GM19035 (cell line): Measurements from ENCODE around the gene GFOD2.
A peak's percentile ranks its signal among the peaks of the same experiment; 100 is the strongest.
"Not testable (repeated sequence)": the region's sequence is repeated elsewhere in the genome, so short reads cannot be mapped to it uniquely, and the experiment has no call there.

ENCODE experiments used
- ATAC-seq: cut with Tn5 transposase; IDR thresholded peaks from one replicate; pipeline ENCODE4 v1.9.1; 2021; ENCODE audit not compliant: unreplicated experiment

GFOD2 gene

GRCh38 chr16:67719048-67719777 is at the start of gene GFOD2:
GFOD2 (minus strand) TSS chr16:67719316; CDS start chr16:67685715, 33,601 bp downstream.
- peak; percentile 85 for ATAC-seq

GRCh38 chr16:67767953-67768352 is 48.8 kb upstream of the GFOD2 start:
- ATAC-seq: no peak

GRCh38 chr16:67766291-67766690 is 47.2 kb upstream of the GFOD2 start:
- no peak for ATAC-seq

GRCh38 chr16:67764158-67764667 is 45.1 kb upstream of the GFOD2 start:
- ATAC-seq: no peak

GRCh38 chr16:67763066-67763465 is 44.0 kb upstream of the GFOD2 start:
- no peak for ATAC-seq

- ATAC-seq: no peak
Measured at GRCh38 chr16:67762385-67762784, 43.3 kb upstream of the GFOD2 start.

- no peak for ATAC-seq
Measured at GRCh38 chr16:67761924-67762323, 42.8 kb upstream of the GFOD2 start.

- ATAC-seq: no peak
Measured at GRCh38 chr16:67760956-67761230, 41.8 kb upstream of the GFOD2 start.

- no peak for ATAC-seq
Measured at GRCh38 chr16:67760206-67760955, 41.3 kb upstream of the GFOD2 start.

- no peak for ATAC-seq
Measured at GRCh38 chr16:67758966-67759365, 39.9 kb upstream of the GFOD2 start.

GRCh38 chr16:67758006-67758405 is 38.9 kb upstream of the GFOD2 start:
- no peak for ATAC-seq

GRCh38 chr16:67752641-67753040 is 33.5 kb upstream of the GFOD2 start:
- ATAC-seq: no peak

- ATAC-seq: not testable (repeated sequence)
Measured at GRCh38 chr16:67751331-67751730, 32.2 kb upstream of the GFOD2 start.

- peak; percentile 65 for ATAC-seq
Measured at GRCh38 chr16:67750466-67750865, 31.4 kb upstream of the GFOD2 start.

GRCh38 chr16:67749436-67750078 is 30.4 kb upstream of the GFOD2 start:
- no peak for ATAC-seq

GRCh38 chr16:67748834-67749233 is 29.7 kb upstream of the GFOD2 start:
- no peak for ATAC-seq

GRCh38 chr16:67746846-67747245 is 27.7 kb upstream of the GFOD2 start:
- no peak for ATAC-seq

GRCh38 chr16:67741118-67741517 is 22.0 kb upstream of the GFOD2 start:
- ATAC-seq: no peak

GRCh38 chr16:67740391-67740790 is 21.3 kb upstream of the GFOD2 start:
- no peak for ATAC-seq

GRCh38 chr16:67736858-67737257 is 17.7 kb upstream of the GFOD2 start:
- ATAC-seq: no peak

GRCh38 chr16:67734731-67735201 is 15.7 kb upstream of the GFOD2 start:
- ATAC-seq: no peak
